ENCODE measurements around the gene SELENOO. TPM values are rescaled to one million over a fixed set of nuclear protein-coding genes. Genes with fewer than 3 reads are reported as not detected.

Gene SELENOO
- total and polyA plus RNA-seq, 2 of the 13 experiments (the other 11 are each of a cell fraction or from before 2014, with no cell fraction given) = 14.4 to 19.0 TPM

GRCh38 chr22:50171965-50172421 is 28.8 kb upstream of the SELENOO start (continued):
- TF ChIP-seq CSRNP1 (CRISPR knock-in tag; IDR thresholded peaks at IDR 0.05) (0 out of 2 replicates have a peak, but pooled peaks have one; percentile 61), ZNF33A (CRISPR knock-in tag; IDR thresholded peaks at IDR 0.05; ENCODE audit: borderline replicate concordance) (no peak), RAD51 (IDR thresholded peaks at IDR 0.05; ENCODE audit: borderline replicate concordance) (no peak), NR2F6 (IDR thresholded peaks at IDR 0.05) (no peak), NR2F6 (CRISPR knock-in tag; IDR thresholded peaks at IDR 0.05) (no peak), ZNF83 (CRISPR knock-in tag; IDR thresholded peaks at IDR 0.05; ENCODE audit: borderline replicate concordance) (no peak), PBX2 (CRISPR knock-in tag; IDR thresholded peaks at IDR 0.05) (no peak), ZNF383 (CRISPR knock-in tag; IDR thresholded peaks at IDR 0.05; ENCODE audit: borderline replicate concordance) (no peak), NR2F1 (CRISPR knock-in tag; IDR thresholded peaks at IDR 0.05) (no peak), POLR2AphosphoS2 (IDR thresholded peaks at IDR 0.05; ENCODE audit: low read depth, low read length) (no peak), ZNF569 (CRISPR knock-in tag; IDR thresholded peaks at IDR 0.05; ENCODE audit: borderline replicate concordance) (no peak), ZNF580 (CRISPR knock-in tag; IDR thresholded peaks at IDR 0.05; ENCODE audit: borderline replicate concordance, low read depth) (no peak), SOX13 (IDR thresholded peaks at IDR 0.05) (no peak), SOX13 (CRISPR knock-in tag; conservative IDR thresholded peaks at IDR 0.05 in 1 of 2, IDR thresholded peaks at IDR 0.05 in 1 of 2) (peak in 1 of 2 experiments; percentile 11; a peak in 1 of 4 replicates), LBX2 (CRISPR knock-in tag; IDR thresholded peaks at IDR 0.05; ENCODE audit: borderline replicate concordance) (no peak), GLMP (CRISPR knock-in tag; IDR thresholded peaks at IDR 0.05; ENCODE audit: borderline replicate concordance) (no peak), ZNF557 (CRISPR knock-in tag; IDR thresholded peaks at IDR 0.05) (no peak), SMC3 (IDR thresholded peaks at IDR 0.05; ENCODE audit: low read length) (no peak), SRF (IDR thresholded peaks at IDR 0.05; ENCODE audit: low read depth, low read length) (no peak), ZSCAN5A (CRISPR knock-in tag; IDR thresholded peaks at IDR 0.05; ENCODE audit: borderline replicate concordance) (no peak), NCOR1 (IDR thresholded peaks at IDR 0.05; ENCODE audit: borderline replicate concordance, low read length) (no peak; the same call in 1 of the 2 replicates), RBM39 (IDR thresholded peaks at IDR 0.05; ENCODE audit: low read depth, low read length, poor library complexity, severe bottlenecking) (no peak), MED13 (CRISPR knock-in tag; IDR thresholded peaks at IDR 0.05) (no peak), ZNF138 (CRISPR knock-in tag; IDR thresholded peaks at IDR 0.05; ENCODE audit: low read depth) (no peak)

All from HepG2 (cell line).